ENCODE measurements around the gene UNC45A. TPM values are rescaled to one million over a fixed set of nuclear protein-coding genes. Genes with fewer than 3 reads are reported as not detected.
"Not testable (repeated sequence)": the region's sequence is repeated elsewhere in the genome, so short reads cannot be mapped to it uniquely, and the experiment has no call there.

Gene UNC45A
- total and polyA plus RNA-seq, 4 experiments from 2014 or later: 41.7 to 72.3 (median 70.0) TPM

DNA sequence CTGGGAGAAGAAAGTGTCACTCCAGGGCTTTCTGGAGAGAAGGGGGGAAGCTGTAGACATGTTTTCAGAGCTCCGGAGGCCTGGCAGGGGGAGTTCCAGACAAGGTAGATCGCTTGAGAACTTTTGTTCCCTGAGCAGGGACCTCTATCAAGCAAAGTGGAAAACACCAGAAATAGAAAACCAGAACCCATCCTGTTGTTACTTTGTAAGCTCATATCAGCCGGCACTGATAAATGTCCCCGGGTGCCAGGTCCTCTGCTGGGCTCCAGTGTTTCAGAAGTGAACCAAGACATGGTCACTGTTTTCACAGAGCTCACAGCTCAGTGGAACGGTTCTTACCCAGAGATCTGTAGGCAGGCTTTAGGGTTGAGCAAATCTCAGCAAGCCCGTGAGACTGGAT is 16.2 kb upstream of the UNC45A start:
- H3K27me3 ChIP-seq (ENCODE audit: insufficient read depth, low read length): no peaks in the 10 kb centered on the region
- Mint-ChIP-seq H3K27ac (peak overlapping the region in 1 of 7 donors; percentile 47), H3K4me3 (no peak overlapping the region), H3K27me3 (no peaks in the 10 kb centered on the region), H3K4me1 (no peaks in the 10 kb centered on the region), H3K36me3 (peaks cover 51 to 73% of the 10 kb centered on the region in 2 donors), H3K9me3 (no peaks in the 10 kb centered on the region)
- POLR2A ChIA-PET (ENCODE audit: partially characterized antibody): interaction anchor here (0.9 to 5.7 kb wide), 2 partner anchors 13 to 16 kb away, joined by 3 to 40 read pairs; partner anchors contain the start of genes HDDC3 and UNC45A
- no peak overlapping the region for H3K4me3 ChIP-seq (ENCODE audit: low read length in 2 of 2)
- DNase-seq: no peak
- CTCF ChIA-PET (ENCODE audit: partially characterized antibody): interaction anchor here (1.9 to 2.8 kb wide), 2 partner anchors 13 to 15 kb away, joined by 5 to 6 read pairs; partner anchors contain the start of gene HDDC3
- no peaks in the 10 kb centered on the region for H3K9me3 ChIP-seq (ENCODE audit: control insufficient read depth in 1 of 2, low read length in 2 of 2)
- no peak overlapping the region for H3K27ac ChIP-seq (ENCODE audit: low read depth, low read length)
- no peaks in the 10 kb centered on the region for H3K4me1 ChIP-seq (ENCODE audit: insufficient read depth, low read length)
- H3K36me3 ChIP-seq (ENCODE audit: insufficient read depth, low read length): peaks cover 69% of the 10 kb centered on the region
- intact Hi-C loops (cut with micrococcal nuclease): no loop called here

DNA sequence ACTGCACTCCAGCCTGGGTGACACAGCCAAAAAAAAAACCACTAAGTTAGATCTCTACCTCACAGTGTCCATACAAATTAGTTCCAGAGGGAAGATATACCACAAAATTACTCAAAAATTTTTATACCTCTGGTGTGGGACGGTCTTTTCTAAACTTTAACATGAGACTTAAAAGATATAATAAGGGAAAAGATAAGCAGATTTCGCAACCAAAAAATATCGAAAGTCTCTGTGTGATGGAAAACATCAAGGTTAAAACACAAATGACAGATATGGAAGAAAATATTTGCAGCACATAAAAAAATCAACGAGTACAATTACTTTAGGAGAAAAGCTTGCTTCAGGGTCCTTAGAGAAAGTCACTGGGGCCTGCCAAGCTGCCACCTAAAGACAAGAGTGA is 13.2 kb upstream of the UNC45A start:
- POLR2A ChIA-PET (ENCODE audit: partially characterized antibody): interaction anchor here (1.3 to 5.7 kb wide), 2 partner anchors 10 to 18 kb away, joined by 3 to 40 read pairs; partner anchors contain the start of genes HDDC3, MAN2A2 and UNC45A
- peaks cover 45% of the 10 kb centered on the region for H3K36me3 ChIP-seq (ENCODE audit: insufficient read depth, low read length)

GRCh38 chr15:90922712-90923322 is 12.3 kb upstream of the UNC45A start:
- POLR2A ChIA-PET (ENCODE audit: partially characterized antibody): interaction anchor here (5.7 kb wide), 1 partner anchor 9 kb away, joined by 40 read pairs; the partner anchor contains the start of genes HDDC3 and UNC45A
- DNase-seq; H3K9me3 Mint-ChIP-seq; H3K9me3 ChIP-seq (ENCODE audit: control insufficient read depth in 1 of 2, low read length in 2 of 2); intact Hi-C loops (cut with micrococcal nuclease); H3K27ac Mint-ChIP-seq; H3K4me1 Mint-ChIP-seq; H3K4me3 Mint-ChIP-seq; H3K4me1 ChIP-seq (ENCODE audit: insufficient read depth, low read length); H3K27ac ChIP-seq (ENCODE audit: low read depth, low read length); H3K27me3 ChIP-seq (ENCODE audit: insufficient read depth, low read length); H3K4me3 ChIP-seq (ENCODE audit: low read length in 2 of 2); H3K27me3 Mint-ChIP-seq: not testable (repeated sequence)
- H3K36me3 ChIP-seq (ENCODE audit: insufficient read depth, low read length): peaks cover 35% of the 10 kb centered on the region
- CTCF ChIA-PET (ENCODE audit: partially characterized antibody): interaction anchor here (1.3 to 4.2 kb wide), 2 partner anchors 10 to 20 kb away, joined by 3 to 39 read pairs; partner anchors contain the start of genes HDDC3, MAN2A2 and UNC45A
- peaks cover 23 to 39% of the 10 kb centered on the region in 2 donors for H3K36me3 Mint-ChIP-seq

More for the DNA sequence above, 13.2 kb upstream of the UNC45A start:
- H3K4me1 ChIP-seq (ENCODE audit: insufficient read depth, low read length): no peaks in the 10 kb centered on the region
- H3K9me3 ChIP-seq (ENCODE audit: control insufficient read depth in 1 of 2, low read length in 2 of 2): no peaks in the 10 kb centered on the region
- CTCF ChIA-PET (ENCODE audit: partially characterized antibody): interaction anchor here (1.3 to 4.2 kb wide), 2 partner anchors 11 to 19 kb away, joined by 3 to 39 read pairs; partner anchors contain the start of genes HDDC3, MAN2A2 and UNC45A
- H3K27me3 Mint-ChIP-seq: no peaks in the 10 kb centered on the region
- H3K36me3 Mint-ChIP-seq: peaks cover 32 to 48% of the 10 kb centered on the region in 2 donors
- intact Hi-C loops (cut with micrococcal nuclease): no loop called here
- no peak overlapping the region for H3K4me3 ChIP-seq (ENCODE audit: low read length in 2 of 2)
- no peaks in the 10 kb centered on the region for H3K9me3 Mint-ChIP-seq
- no peak overlapping the region for H3K27ac Mint-ChIP-seq
- no peaks in the 10 kb centered on the region for H3K27me3 ChIP-seq (ENCODE audit: insufficient read depth, low read length)
- DNase-seq: no peak
- H3K27ac ChIP-seq (ENCODE audit: low read depth, low read length): no peak overlapping the region
- H3K4me1 Mint-ChIP-seq: peaks cover 0 to 2% (median 0%) of the 10 kb centered on the region in 4 donors
- no peak overlapping the region for H3K4me3 Mint-ChIP-seq

DNA sequence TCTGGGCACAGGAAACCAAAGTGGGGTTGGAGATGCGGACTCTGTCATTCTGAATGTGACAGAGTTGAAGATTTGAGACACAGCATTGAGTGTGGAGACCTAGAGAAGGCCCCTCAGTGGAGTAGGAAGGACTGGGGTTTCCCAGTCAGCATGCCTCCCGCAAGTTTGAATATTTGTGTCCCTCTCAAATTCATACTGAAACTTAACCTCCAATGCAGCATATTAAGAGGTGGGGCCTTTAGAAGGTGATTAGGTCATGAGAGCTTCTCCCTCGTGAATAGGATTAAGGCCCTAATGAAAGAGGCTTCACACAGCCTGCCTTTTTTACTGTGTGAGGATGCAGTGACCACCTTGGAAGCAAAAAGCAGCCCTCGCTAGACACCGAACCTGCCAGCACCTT is 10.7 kb upstream of the UNC45A start:
- Histone ChIP-seq H3K9me3 (ENCODE audit: control insufficient read depth in 1 of 2, low read length in 2 of 2) (no peaks in the 10 kb centered on the region), H3K4me1 (ENCODE audit: insufficient read depth, low read length) (peaks cover 6% of the 10 kb centered on the region), H3K27ac (ENCODE audit: low read depth, low read length) (no peak overlapping the region), H3K27me3 (ENCODE audit: insufficient read depth, low read length) (no peaks in the 10 kb centered on the region), H3K36me3 (ENCODE audit: insufficient read depth, low read length) (peaks cover 22% of the 10 kb centered on the region), H3K4me3 (ENCODE audit: low read length in 2 of 2) (no peak overlapping the region)
- Mint-ChIP-seq H3K27me3 (no peaks in the 10 kb centered on the region), H3K4me1 (peaks cover 2 to 8% (median 6%) of the 10 kb centered on the region in 4 donors), H3K9me3 (no peaks in the 10 kb centered on the region), H3K36me3 (peaks cover 13 to 27% of the 10 kb centered on the region in 2 donors), H3K4me3 (no peak overlapping the region), H3K27ac (peak overlapping the region in 4 of 7 donors; percentile 37 to 61 (median 46))
- ChIA-PET POLR2A (ENCODE audit: partially characterized antibody) (no interaction called here), CTCF (ENCODE audit: partially characterized antibody) (interaction anchor here (0.7 to 2.7 kb wide), 3 partner anchors 10 to 732 kb away, joined by 3 to 13 read pairs (median 6); partner anchors contain the start of gene UNC45A)
- intact Hi-C loops (cut with micrococcal nuclease): no loop called here
- no peak for DNase-seq

DNA sequence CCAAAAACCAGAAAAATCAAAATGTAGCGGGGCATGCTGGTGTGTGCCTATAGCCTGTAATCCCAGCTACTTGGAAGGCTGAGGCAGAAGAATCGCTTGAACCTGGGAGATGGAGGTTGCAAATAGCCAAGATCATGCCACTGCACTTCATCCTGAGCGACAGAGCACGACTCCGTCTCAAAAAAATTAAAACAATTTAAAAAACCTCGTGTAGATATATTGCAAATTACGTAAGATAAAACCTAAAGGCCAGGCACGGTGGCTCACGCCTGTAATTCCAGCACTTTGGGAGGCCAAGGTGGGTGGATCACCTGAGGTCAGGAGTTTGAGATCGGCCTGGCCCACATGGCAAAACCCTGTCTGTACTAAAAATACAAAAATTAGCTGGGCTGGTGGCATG is 8.3 kb upstream of the UNC45A start:
- POLR2A ChIA-PET (ENCODE audit: partially characterized antibody): interaction anchor here (1.2 to 10.0 kb wide), 3 partner anchors 8 to 24 kb away, joined by 6 to 315 read pairs (median 8); partner anchors contain the start of genes MAN2A2 and UNC45A
- CTCF ChIA-PET (ENCODE audit: partially characterized antibody): interaction anchor here (0.7 to 10.3 kb wide), 3 partner anchors 8 to 918 kb away, joined by 3 to 344 read pairs (median 13); partner anchors contain the start of genes MAN2A2 and UNC45A
- H3K4me3 Mint-ChIP-seq; H3K9me3 Mint-ChIP-seq; intact Hi-C loops (cut with micrococcal nuclease); H3K36me3 ChIP-seq (ENCODE audit: insufficient read depth, low read length); H3K27me3 ChIP-seq (ENCODE audit: insufficient read depth, low read length); H3K27me3 Mint-ChIP-seq; H3K4me3 ChIP-seq (ENCODE audit: low read length in 2 of 2); H3K9me3 ChIP-seq (ENCODE audit: control insufficient read depth in 1 of 2, low read length in 2 of 2); H3K27ac ChIP-seq (ENCODE audit: low read depth, low read length); DNase-seq: not testable (repeated sequence)
- peaks cover 0 to 15% of the 10 kb centered on the region in 2 donors for H3K36me3 Mint-ChIP-seq
- H3K4me1 ChIP-seq (ENCODE audit: insufficient read depth, low read length): peaks cover 22% of the 10 kb centered on the region
- peaks cover 12 to 32% (median 26%) of the 10 kb centered on the region in 4 donors for H3K4me1 Mint-ChIP-seq
- peak overlapping the region in 2 of 7 donors; percentile 44 to 68 for H3K27ac Mint-ChIP-seq

DNA sequence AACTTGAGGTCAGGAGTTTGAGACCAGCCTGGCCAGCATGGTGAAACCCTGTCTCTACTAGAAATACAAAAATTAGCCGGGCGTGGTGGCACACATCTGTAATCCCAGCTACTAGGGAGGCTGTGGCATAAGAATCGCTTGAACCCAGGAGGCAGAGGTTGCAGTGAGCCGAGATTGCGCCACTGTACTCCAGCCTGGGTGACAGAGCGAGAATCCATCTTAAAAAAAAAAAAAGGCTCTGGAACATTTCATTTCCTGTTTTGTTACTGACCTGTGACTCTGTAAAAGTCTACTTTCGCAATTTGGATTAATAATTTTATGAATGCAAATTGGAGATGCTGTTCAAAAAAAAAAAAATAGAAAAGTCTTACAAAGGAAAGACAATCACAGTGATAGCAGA is 7.0 kb upstream of the UNC45A start:
- H3K9me3 Mint-ChIP-seq; H3K27me3 ChIP-seq (ENCODE audit: insufficient read depth, low read length); H3K9me3 ChIP-seq (ENCODE audit: control insufficient read depth in 1 of 2, low read length in 2 of 2); H3K27ac ChIP-seq (ENCODE audit: low read depth, low read length); H3K4me3 ChIP-seq (ENCODE audit: low read length in 2 of 2); DNase-seq; intact Hi-C loops (cut with micrococcal nuclease); H3K27me3 Mint-ChIP-seq; H3K36me3 ChIP-seq (ENCODE audit: insufficient read depth, low read length): not testable (repeated sequence)
- H3K4me1 ChIP-seq (ENCODE audit: insufficient read depth, low read length): peaks cover 29% of the 10 kb centered on the region
- CTCF ChIA-PET (ENCODE audit: partially characterized antibody): interaction anchor here (0.7 to 10.3 kb wide), 3 partner anchors 24 to 93 kb away, joined by 4 to 344 read pairs (median 155); partner anchors contain the start of genes MAN2A2 and RCCD1
- Mint-ChIP-seq H3K4me3 (peak overlapping the region in 3 of 8 donors; percentile 5 to 65 (median 30)), H3K36me3 (peaks cover 0 to 12% of the 10 kb centered on the region in 2 donors), H3K4me1 (peaks cover 17 to 43% (median 32%) of the 10 kb centered on the region in 4 donors), H3K27ac (peak overlapping the region in 3 of 7 donors; percentile 36 to 87 (median 60))
- POLR2A ChIA-PET (ENCODE audit: partially characterized antibody): interaction anchor here (0.7 to 10.0 kb wide), 2 partner anchors 25 to 1893 kb away, joined by 3 to 315 read pairs; partner anchors contain the start of gene MAN2A2
